ENCODE results near the gene SLC43A2. TPM values are rescaled to one million over a fixed set of nuclear protein-coding genes. Genes with fewer than 3 reads are reported as not detected.

Gene SLC43A2
- total and polyA plus RNA-seq, 10 of the 15 experiments (the other 5 are each of a cell fraction or from before 2014, with no cell fraction given): 0.03 to 14.0 (median 5.3) TPM

GRCh38 chr17:1546292-1546922, 82.2 kb downstream of the SLC43A2 start (continued):
- TF ChIP-seq ZBTB33 (IDR thresholded peaks at IDR 0.05): no peak
- no peak for TF ChIP-seq ZNF384 (IDR thresholded peaks at IDR 0.05; ENCODE audit: borderline replicate concordance, low read depth, low read length)
- no peak for TF ChIP-seq PRDM15 (CRISPR knock-in tag; IDR thresholded peaks at IDR 0.05)
- TF ChIP-seq CBX5 (IDR thresholded peaks at IDR 0.05; ENCODE audit: low read depth): no peak
- no peak for TF ChIP-seq POLR2AphosphoS5 (IDR thresholded peaks at IDR 0.05; ENCODE audit: low read length)
- TF ChIP-seq NFXL1 (IDR thresholded peaks at IDR 0.05; ENCODE audit: borderline replicate concordance): no peak
- no peak for TF ChIP-seq EZH2 (IDR thresholded peaks at IDR 0.05; ENCODE audit: borderline replicate concordance, control insufficient read depth, low read depth, low read length)
- TF ChIP-seq CUX1 (IDR thresholded peaks at IDR 0.05; ENCODE audit: insufficient replicate concordance, low read depth, low read length): no peak

Measured in GM12878 (cell line).